Neural progenitor cell (in vitro differentiated cells): Measurements from ENCODE around the gene MTARC1.

ENCODE experiments used
- CTCF ChIP-seq: fragments of 200-600 bp; sonication (generic); IDR thresholded peaks from 2 replicates; pipeline ENCODE4 v1.5.1; 2017; ENCODE audit warnings: antibody characterized with exemption, mild to moderate bottlenecking
- EZH2 ChIP-seq: fragments of 200-600 bp; sonication (generic); IDR thresholded peaks from 2 replicates; pipeline ENCODE4 v1.6.1; 2017; ENCODE audit warnings: antibody characterized with exemption, mild to moderate bottlenecking, moderate library complexity
- EZH2phosphoT487 ChIP-seq: fragments of 200-600 bp; sonication (generic); IDR thresholded peaks from 2 replicates; pipeline ENCODE4 v1.6.1; 2017; ENCODE audit warnings: antibody characterized with exemption

DNA sequence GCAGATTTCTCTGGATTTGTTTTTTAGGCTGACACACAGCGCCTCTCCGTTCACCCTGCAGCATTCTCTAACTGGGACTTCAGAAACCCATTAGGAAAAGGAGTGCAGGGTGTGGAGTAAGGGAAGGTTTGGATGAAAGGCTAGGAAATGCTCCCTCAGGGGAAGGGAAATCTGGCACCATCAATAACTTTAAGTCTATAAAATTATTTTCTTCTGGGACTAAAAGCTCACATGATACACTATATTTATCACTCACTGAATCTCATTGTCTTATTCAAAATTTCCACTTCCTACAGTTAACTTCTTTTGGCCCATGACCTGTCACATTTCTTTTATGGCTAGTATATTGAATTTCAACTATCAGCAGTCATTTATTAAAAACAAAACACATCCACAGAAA, 46.7 kb downstream of the MTARC1 start:
- TF ChIP-seq CTCF, result no peak
- no peak for TF ChIP-seq EZH2
- TF ChIP-seq EZH2phosphoT487, result no peak
